ENCODE measurements around the gene MYRIP.

Gene MYRIP

DNA sequence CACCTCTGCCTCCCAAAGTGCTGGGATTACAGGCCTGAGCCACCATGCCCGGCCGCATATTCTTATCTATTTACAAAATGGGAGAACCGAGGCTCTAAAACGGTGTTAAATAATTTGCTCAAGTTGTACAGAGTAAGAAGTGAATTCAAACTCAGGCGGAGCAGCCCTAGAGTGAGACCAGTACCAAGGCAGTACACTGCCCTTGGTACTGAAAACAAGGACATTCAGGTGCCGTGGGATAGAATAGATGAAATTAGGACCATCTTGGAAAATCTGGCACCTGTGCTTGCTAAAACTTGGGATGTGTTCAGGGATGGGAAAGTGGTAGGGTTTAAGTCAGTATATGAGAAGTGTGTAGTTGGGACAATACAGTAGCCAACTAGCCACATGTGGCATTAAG, 100.7 kb downstream of the MYRIP start:
- DNase-seq, result no peak

DNA sequence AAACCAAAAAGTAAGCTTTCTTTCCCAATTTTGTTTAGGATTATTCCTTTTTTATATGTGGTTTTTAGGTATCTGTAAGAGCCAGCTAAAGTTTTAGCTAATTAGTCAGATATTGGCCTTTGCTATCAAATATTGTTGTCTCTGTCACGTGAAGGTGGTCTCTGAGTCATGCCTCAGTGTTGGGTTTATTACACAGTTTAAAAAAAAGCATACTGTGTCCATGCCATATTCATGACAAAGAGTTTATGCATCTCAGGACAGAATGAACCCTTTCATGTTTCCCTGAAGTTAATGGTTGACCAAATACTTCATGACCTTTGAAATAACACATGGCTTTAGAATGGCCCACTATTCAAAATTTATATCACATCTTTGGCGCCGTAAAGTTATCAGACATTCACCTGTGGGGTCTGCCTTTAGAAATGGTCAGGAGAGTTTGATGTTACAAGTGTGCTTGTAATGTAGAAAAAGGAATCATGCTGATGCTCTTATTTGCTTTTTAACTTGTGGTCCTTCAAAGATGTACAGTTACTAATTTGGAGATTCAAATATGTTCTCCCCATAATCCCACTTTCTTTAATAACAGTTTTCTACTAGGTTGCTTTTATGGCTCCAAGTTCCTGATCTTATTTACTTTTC, 101.5 kb downstream of the MYRIP start:
- DNase-seq, result peak; percentile 21

DNA sequence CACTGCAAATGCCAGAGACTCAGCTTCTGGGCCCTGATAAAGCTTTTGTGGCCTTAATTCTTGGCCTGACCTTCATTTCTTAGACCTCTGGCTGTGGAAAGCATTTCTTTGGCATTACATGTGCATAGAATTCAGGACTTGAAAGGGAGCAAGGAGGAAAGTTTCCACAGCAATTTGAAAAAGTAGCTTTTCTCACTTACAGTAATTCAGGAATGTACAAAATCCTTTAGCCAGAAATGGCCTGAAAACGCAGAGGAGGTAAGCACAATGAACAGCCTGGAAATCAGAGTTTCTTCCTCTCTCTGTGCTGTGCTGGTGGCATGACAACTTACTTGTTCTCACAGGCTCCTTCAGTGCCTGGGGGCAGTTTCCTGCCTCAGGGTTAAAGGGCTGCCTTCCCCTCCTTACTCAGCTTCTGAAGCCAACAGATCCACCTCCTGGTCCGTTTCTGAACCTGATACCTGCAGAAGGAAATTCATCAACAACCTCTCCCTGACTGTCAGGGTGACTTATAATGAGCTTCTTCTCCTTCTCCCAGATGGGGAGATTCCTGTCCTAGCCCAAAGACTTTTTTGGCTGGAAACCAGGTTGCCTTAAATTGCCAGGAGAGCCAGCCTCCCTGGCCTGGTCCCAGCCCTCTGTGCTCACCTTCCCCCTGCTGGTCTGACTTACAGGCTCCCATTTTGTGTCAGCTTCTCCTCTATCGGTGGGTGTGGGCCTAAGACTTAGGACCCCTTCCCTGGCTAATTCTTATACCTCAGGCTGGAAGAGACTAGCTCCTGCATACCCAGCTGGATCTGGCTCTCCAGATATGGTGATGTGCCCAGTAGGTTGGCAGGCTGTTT, 102.3 kb downstream of the MYRIP start:
- DNase-seq, result peak; percentile 24

DNA sequence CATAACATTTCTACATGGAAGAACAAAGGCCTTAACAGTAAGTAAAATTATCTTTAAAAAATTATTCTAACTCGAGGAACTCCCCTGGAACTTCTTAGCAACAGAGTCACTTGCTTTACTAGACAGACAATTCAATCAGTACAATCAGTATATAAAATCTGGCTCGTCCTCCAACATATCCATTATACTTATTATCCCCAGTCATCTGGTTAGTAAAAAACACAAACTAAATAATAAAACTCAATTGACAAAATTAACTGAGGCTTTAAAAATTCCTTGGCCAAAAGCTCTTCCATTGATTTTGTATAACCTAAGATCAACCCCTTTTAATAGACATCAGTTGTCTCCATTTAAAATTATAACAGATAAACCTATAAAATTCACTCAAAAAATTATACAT, 105.6 kb downstream of the MYRIP start:
- DNase-seq, result no peak

DNA sequence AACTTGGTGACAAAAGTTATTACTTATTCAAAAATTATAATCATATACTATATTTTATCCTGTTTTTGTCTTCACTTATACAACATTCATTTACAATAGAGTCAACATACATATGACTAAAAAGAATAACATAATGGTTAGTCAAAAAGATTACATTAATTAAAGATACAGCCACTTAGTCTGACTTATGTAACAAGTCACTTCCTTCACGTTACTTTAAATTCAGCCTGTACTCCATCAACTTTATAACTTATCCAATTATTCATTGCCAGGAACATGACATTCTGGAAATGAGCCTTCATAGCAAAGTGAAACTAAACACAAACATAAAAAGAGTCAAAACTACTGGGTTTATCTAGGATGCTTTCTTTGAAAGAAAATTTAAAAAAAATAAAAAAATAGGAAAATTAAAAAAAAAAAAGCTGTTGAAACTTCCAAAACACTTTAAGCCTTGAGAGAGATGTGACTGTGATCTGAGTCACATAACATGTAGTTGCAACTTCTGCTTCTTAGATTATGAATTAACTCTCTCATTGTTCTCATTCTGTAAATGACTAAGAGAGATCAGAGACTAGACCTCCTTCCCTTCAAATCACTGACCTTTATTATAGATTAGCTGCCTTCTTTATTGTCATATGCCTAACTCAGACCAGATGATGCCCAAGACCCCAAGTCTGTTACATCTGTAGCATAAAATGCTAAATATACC, 107.8 kb downstream of the MYRIP start:
- peak; percentile 32 for DNase-seq

DNA sequence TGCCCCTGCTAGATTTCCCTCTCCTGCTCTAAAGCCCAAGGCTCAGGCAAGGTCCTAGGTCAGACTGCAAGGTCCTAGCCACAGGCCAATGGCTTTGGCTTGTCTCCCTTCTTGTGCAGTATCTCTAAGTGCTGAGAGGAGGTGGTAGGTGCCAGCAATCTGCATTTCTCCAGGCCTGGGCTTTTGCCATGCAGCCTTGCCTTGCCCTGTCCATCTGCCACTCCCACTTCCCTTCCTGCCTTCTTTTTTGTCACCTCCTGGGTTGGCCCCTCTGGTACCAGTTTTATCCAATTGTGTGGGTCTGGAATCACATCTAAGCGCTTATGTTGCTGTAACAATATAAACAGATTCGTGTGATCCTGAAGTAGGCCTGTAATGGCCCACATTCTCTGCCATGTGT, 109.9 kb downstream of the MYRIP start:
- no peak for DNase-seq

DNA sequence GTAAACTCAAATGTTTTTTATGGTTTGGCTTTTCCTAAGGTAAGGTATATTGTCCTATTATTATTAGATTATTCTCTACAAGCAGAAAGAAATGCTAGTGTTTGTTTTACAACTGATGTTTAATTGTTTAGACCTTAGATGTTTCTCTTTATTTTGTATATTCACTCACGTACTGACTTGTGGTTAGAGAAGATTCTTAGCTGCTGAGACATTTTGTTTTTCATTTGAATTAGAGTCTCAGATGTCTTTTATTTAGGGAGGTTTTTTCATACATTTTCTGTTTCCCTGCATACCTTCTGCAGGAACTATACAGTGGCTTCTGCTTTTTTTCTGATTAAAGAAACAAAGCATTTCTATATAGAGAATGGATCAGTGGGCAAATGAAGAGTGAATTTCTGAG, 110.9 kb downstream of the MYRIP start:
- no peak for DNase-seq

DNA sequence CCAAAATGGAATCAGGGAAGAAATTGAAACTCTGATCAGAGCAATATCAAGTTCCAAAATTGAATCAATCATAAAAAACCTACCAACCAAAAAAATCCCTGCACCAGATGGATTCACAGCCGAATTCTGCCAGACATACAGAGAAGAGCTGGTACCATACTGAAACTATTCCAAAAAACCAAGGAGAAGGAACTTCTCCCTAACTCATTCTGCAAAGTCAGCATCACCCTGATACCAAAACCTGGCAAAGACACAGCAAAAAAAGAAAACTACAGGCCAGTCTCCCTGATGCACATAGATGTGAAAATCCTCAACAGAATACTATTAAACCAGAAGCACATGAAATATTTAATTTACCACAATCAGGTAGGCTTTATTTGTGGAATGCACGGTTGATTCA, 118.1 kb downstream of the MYRIP start:
- DNase-seq, result no peak

DNA sequence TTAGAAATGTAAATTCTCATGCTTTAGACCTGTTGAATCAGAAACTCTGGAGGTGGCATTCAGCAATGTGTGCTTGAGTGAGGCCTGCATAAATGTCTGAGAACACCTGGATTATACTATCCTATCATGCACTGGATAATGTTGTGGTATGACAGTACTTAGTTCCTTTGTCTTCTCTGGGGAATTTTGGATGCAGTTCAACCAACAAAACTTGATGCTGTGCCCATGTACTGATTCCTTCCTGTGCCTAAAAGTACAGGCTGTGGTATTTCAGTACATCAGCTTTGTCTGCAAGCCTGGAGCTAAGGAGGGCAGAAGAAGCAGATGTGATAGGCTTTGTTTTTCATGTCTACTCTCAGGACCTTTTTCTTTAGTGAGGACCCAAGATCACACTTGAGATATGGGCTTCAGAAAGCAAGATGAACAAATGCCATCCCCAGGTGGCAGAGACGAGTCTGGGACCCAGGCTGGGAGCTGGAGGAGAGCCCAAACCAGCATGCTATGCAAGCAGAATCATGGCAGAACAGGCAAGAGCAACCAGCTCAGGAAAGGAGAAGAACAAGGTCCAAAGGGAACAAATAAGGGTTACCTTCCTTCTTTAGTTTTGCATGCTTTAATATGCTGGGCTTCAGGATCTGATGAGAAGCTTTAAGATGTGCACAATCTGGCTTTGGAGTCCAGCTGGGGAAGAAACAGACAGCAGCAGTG, 124.7 kb downstream of the MYRIP start:
- no peak for DNase-seq

DNA sequence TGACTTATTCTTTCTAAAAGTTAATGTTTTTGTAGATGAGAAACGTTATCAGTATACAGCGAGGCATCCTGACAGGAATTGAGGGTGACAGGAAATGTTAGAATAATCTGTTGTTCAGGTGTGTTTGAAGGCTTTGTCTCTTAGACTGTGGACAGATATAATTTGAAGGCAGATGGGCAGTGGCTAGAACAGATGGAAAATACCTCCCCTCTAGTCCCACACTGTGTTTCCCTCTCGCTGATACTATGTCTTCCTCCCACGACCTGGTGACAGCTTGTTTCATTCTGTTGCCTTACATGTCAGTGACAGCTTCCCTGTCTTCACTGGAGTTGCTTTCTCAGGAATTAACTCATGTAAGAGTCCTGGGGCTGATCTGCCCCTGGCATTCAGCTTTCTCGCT, 125.3 kb downstream of the MYRIP start:
- no peak for DNase-seq

DNA sequence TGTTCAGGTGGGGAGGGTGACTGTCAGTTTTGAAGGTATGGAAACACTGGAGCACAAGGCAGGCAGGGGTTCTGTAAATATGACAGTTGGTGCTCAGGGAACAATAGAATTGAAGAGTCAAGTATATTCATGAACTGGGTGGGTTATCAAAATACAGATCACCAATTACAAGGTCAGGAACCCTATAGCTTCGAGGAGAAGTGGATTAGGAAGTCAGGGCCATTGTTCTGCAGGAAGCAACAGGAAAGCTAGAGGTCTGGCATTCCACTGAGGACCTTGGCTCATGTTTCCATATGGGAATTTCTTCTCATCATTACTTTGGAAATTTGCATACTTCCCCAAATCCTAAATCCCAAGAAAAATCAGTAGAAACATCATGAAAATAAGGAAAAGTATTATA, 125.9 kb downstream of the MYRIP start:
- DNase-seq, result no peak

DNA sequence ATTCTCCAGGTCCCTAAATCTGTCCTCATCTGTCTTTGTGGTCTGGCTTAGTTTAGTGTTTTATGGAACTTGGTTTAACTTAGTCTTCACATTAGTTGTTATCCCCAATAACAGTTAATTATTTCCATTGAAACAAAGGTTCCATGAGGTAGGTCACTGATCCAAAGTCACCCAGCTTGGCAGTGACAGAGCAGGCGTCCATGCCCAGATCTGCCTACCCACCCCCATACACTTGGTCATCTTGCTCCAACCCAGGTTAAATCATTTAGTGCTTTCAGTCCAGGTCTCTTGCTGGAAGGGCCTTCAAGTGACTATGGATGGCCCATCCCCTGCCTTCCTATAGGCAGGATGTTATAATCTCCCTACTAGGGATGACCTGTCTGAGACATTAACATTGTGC, 127.4 kb downstream of the MYRIP start:
- DNase-seq, result no peak

DNA sequence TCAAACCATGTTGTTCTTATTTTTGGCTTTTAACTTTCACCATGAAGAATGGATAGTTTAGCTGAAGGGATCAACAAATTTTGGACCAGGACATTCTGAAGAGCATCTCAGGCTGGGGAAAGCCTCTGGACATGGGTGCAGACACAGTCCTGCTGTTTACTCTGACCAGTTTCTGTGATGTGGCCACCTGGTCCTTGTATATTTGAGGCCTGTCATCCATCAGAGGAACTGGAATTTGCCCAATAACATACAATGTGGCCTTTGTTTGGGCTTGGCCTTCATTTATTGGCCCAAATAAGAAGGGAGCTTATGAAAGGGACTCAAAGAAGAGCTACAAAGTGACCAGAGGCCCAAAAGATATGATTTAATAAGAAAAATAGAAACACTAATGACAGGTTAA, 127.9 kb downstream of the MYRIP start:
- DNase-seq, result no peak

DNA sequence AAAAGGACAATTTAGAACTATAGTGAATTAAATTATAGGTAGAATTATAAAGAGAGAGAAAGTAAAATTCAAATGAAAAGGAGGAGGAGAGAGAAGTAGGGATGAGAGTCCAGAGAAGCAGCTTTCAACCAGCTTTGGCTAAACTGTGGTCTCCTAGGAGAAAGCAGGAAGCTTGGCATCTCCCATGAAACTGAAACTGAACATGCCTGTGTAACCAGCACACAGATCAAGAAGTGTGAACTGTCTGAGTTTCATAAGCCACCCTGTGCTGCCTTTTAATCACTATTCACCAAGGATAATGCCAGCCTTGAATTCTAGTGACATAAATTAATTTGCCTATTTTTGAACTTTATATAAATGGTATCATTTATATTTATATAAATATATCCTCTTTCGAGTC, 128.5 kb downstream of the MYRIP start:
- DNase-seq, result no peak

DNA sequence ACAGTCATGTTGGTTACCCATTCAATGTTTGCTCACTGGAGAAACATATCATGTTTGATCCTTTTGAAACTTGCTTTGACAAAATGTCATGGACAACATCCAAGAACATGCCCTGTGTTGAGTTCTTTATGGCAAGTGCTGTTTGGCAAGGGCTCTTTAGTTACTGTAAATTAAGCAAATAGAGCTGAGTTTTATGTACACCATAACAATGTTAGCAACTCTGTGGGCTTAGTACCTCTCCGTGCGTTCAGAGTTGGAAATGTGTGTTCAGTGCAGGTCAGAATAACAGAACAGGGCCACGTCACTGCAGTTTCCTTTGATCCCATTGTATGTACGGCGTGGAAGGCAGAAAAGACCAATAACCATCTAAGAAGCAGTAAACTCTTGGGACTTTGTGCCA, 132.5 kb downstream of the MYRIP start:
- DNase-seq, result no peak

DNA sequence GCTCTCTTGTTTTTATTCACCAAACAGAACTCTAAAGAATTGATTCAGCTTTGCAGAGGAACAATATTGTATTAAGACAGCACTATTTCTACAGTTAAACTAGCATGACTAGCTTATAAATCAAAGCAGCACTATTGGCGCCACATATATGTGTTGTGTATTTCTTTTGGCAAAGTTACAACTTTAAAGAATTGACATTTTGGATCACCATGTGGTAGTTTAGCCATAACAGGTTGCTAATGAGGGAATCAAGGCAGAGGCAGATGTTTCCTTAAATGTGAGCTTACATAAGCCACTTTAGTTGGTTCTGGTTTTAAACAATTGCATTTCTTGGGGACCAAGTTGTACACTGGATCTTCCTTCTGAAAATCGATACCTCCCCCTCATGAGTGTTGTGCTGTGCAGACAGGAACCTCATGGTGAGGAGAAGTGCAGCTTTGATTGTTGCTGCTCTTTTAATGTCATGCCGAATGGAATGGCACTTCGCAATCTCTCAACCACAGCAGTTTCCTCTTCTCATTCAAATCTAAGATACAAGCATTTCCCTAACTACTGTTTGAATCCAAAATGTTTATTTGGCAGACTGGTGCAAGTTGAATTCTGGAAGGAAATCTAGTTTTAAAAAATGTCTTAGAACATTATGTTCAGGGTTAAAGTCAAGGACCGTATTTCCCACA, 151.2 kb downstream of the MYRIP start:
- DNase-seq, result no peak

DNA sequence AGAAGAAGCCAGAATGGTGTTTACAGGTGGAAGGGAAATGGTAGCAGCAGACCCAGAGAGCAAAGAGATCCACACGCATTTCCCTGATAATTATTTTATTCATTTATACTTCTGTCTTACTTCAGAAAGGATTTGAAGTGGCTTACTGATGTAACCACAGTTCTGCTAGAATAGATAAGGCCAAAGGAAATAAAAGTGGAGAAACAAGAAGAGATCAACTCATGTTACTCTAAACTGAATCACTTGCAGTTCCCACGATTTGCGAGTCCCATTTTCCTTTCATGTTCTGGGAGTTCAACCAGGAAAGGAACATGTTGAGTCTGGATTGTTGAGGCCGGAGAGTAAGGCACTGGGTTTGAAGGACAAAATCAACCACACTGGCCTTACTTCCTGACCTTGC, 151.8 kb downstream of the MYRIP start:
- no peak for DNase-seq

DNA sequence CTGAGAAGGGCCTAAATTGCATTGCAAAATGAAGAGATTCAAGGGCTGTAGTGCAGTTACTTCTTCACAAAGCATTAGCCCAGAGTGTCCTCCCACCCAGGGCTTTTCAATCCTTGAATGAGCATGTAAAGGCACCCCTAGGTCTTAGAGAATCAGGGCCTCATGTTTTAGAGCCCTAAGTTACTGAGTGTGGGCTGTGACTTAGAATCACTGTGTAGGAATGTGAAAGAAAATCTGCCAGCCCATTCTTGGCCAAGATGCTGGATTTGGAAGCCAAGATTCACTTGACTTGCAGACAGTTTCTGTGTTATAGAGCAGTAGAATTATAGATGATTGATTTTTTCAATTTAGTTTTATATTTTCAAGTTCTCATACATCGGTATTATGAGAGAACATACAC, 153.2 kb downstream of the MYRIP start:
- DNase-seq, result no peak

DNA sequence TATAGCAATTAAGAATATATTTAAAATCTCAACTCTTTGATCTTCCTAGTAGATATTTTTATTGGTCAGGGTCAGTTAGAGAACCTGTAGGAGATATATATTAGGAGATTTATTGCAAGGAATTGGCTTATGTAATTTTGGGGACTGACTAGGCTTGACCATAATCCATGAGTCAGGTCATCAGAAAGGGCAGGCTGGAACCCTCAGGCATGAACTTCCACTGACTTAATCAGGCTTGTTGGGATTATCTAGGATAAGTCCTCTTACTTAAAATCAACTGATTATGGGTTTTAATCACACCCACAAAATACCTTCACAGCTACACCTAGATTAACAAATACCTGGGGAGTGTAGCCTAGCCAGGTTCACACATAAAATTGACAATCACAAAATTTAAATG, 156.1 kb downstream of the MYRIP start:
- no peak for DNase-seq

DNA sequence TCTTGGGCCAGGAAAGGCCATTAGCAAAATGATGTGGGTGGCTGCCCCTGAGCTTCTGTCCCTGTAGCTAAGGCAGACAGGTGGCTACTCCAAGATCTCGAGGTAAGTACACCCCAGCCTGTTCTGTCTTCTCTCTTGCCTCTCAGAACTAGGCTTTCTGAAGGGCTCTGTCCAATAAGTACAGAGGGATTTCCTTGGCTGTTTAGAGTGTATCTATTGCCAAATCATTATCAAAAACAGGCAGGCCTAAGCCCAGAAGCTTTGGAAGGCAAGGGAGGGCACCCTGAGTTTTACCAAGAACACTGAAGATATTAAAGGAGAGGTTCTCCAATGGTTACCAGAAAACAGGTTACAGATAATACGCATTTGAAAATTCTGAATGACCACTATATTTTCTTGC, 156.6 kb downstream of the MYRIP start:
- no peak for DNase-seq

DNA sequence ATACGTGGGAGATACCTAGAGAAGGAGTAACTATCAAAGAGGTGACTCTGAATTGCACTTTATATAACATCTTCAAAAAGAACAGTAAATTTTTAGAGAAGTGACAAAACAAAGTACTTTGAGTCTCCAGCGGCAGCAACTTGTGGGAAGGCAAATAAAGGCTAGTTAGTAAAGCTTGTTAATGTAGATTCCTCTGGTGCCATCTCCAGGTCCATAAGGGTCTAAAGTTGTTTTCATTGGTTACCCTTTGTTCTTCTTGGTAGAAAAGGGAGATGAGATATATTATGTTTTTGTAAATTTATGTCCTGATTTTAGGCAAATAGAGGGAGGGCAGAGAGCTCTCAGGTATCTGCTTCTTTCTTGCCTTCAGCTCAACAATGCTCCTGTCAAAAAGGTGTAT, 161.6 kb downstream of the MYRIP start:
- no peak for DNase-seq

DNA sequence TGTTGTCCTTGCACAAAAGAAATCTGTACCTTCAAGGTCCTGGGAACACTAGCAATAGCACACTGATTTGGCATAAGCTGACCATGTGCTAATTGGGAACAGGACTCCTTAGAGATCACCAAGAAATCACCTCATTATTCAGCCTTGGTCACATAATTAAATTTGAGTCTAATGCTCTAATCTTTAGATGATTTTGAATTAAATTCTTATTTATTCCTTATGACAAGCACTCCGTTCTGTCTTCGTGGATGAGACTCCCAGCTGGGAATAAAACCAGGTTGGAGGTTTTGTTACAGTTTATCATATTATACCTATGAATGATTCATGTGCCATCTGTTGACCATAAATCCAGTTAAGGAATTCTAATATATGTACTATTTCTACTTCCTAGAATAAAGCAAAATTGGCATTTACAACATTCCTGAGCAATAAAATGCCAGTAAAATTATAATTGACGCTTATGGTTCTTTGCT, 162.2 kb downstream of the MYRIP start:
- DNase-seq, result no peak
